Spleen (tissue), 7 donors: ENCODE results near the gene OR52N1.

Experiments
- CTCF ChIP-seq, 11 experiments: fragments of 200-600 bp in 7 of 11; fragments of 450-650 bp in 4 of 11; sonication (generic) in 4 of 11; IDR thresholded peaks in 8 of 11; conservative IDR thresholded peaks in 3 of 11; 1 replicate in 7 of 11; 2 replicates in 4 of 11; pipeline versions ENCODE4 v1.4.0 to v1.8.0; 2016 to 2021; ENCODE audit warnings: antibody characterized with exemption in 11 of 11, inconsistent platforms in 4 of 11, mild to moderate bottlenecking in 1 of 11
- POLR2A ChIP-seq, 3 donors: fragments of 450-650 bp; IDR thresholded peaks; one replicate each; pipeline ENCODE4 v1.5.1; 2017; ENCODE audit warnings: antibody characterized with exemption in 3 of 3, mild to moderate bottlenecking in 1 of 3
- POLR2AphosphoS5 ChIP-seq, 3 donors: sonication (generic); formaldehyde crosslinking; IDR thresholded peaks; one replicate each; pipeline ENCODE4 v1.5.1; 2017; ENCODE audit warnings: antibody characterized with exemption in 3 of 3
- donor health status: DM: no; HTN: no; CAD: no; lungs with moderate emphysema.
- donor health status: DM: no; HTN: no; CAD: no.
- donor health status: DM: no; HTN: no; CAD: no.

GRCh38 chr11:5807580-5807979 lies 16.5 kb upstream of the OR52N1 start:
- no peak for TF ChIP-seq CTCF (IDR thresholded peaks at IDR 0.05 in 8 of 11, conservative IDR thresholded peaks at IDR 0.05 in 3 of 11)
- TF ChIP-seq POLR2A (IDR thresholded peaks at IDR 0.05): no peak
- TF ChIP-seq POLR2AphosphoS5 (IDR thresholded peaks at IDR 0.05): no peak
